Measurements from ENCODE around the gene CCDC9B. TPM values are rescaled to one million over a fixed set of nuclear protein-coding genes. Genes with fewer than 3 reads are reported as not detected.
A peak's percentile ranks its signal among the peaks of the same experiment; 100 is the strongest.

CCDC9B gene
- total RNA-seq, 1 donor from 2014 or later: not detected

GRCh38 chr15:40363611-40364010, 22.9 kb upstream of the CCDC9B start:
- Histone ChIP-seq H3K4me2 (no peak overlapping the region), H3K27ac (no peak overlapping the region), H3K4me1 (peaks cover 5% of the 10 kb centered on the region), H2AFZ (replicated peaks) (no peak overlapping the region), H3K27me3 (peaks cover 75% of the 10 kb centered on the region), H3K79me2 (ENCODE audit: low read depth) (no peaks in the 10 kb centered on the region), H3K36me3 (no peaks in the 10 kb centered on the region), H4K20me1 (ENCODE audit: low read depth) (peaks cover 7% of the 10 kb centered on the region), H3K9me3 (ENCODE audit: low read depth) (no peaks in the 10 kb centered on the region), H3K9ac (no peak overlapping the region), H3F3A (ENCODE audit: low read depth) (peaks cover 8% of the 10 kb centered on the region), H3K4me3 (no peak overlapping the region)
- no peak for DNase-seq (ENCODE audit: low spot score)
- Mint-ChIP-seq H3K4me3 (no peak overlapping the region), H3K27ac (no peak overlapping the region), H3K27me3 (ENCODE audit: insufficient read depth, low read depth) (peaks cover 47% of the 10 kb centered on the region), H3K9me3 (no peaks in the 10 kb centered on the region), H3K36me3 (no peaks in the 10 kb centered on the region), H3K4me1 (peaks cover 4% of the 10 kb centered on the region)
- TF ChIP-seq EZH2 (IDR thresholded peaks at IDR 0.05) (no peak), CTCF (IDR thresholded peaks at IDR 0.05) (no peak), EZH2phosphoT487 (IDR thresholded peaks at IDR 0.05) (no peak)

GRCh38 chr15:40361640-40362039, 20.9 kb upstream of the CCDC9B start:
- Histone ChIP-seq H3K9me3 (ENCODE audit: low read depth) (no peaks in the 10 kb centered on the region), H3K4me3 (no peak overlapping the region), H3K27ac (no peak overlapping the region), H2AFZ (replicated peaks) (no peak overlapping the region), H3K9ac (no peak overlapping the region), H3K36me3 (no peaks in the 10 kb centered on the region), H3K27me3 (peaks cover 73% of the 10 kb centered on the region), H3K79me2 (ENCODE audit: low read depth) (no peaks in the 10 kb centered on the region), H3K4me1 (peaks cover 8% of the 10 kb centered on the region), H3F3A (ENCODE audit: low read depth) (peaks cover 25% of the 10 kb centered on the region), H4K20me1 (ENCODE audit: low read depth) (peaks cover 11% of the 10 kb centered on the region), H3K4me2 (no peak overlapping the region)
- Mint-ChIP-seq H3K4me1 (peaks cover 7% of the 10 kb centered on the region), H3K27ac (no peak overlapping the region), H3K4me3 (no peak overlapping the region), H3K27me3 (ENCODE audit: insufficient read depth, low read depth) (peaks cover 44% of the 10 kb centered on the region), H3K36me3 (no peaks in the 10 kb centered on the region), H3K9me3 (no peaks in the 10 kb centered on the region)
- no peak for DNase-seq (ENCODE audit: low spot score)
- TF ChIP-seq CTCF (IDR thresholded peaks at IDR 0.05) (no peak), EZH2phosphoT487 (IDR thresholded peaks at IDR 0.05) (no peak), EZH2 (IDR thresholded peaks at IDR 0.05) (no peak)

GRCh38 chr15:40360015-40360414, 19.3 kb upstream of the CCDC9B start:
- Mint-ChIP-seq H3K9me3 (no peaks in the 10 kb centered on the region), H3K27me3 (ENCODE audit: insufficient read depth, low read depth) (peaks cover 36% of the 10 kb centered on the region), H3K36me3 (no peaks in the 10 kb centered on the region), H3K27ac (no peak overlapping the region), H3K4me1 (peaks cover 13% of the 10 kb centered on the region), H3K4me3 (peak overlapping the region; percentile 85)
- peaks cover 8% of the 10 kb centered on the region for H3K4me1 ChIP-seq
- H3K36me3 ChIP-seq: no peaks in the 10 kb centered on the region
- no peak overlapping the region for H3K27ac ChIP-seq
- no peak overlapping the region for H3K9ac ChIP-seq
- H3K79me2 ChIP-seq (ENCODE audit: low read depth): no peaks in the 10 kb centered on the region
- peaks cover 25% of the 10 kb centered on the region for H3F3A ChIP-seq (ENCODE audit: low read depth)
- peaks cover 11% of the 10 kb centered on the region for H4K20me1 ChIP-seq (ENCODE audit: low read depth)
- peaks cover 63% of the 10 kb centered on the region for H3K27me3 ChIP-seq
- no peak for DNase-seq (ENCODE audit: low spot score)
- no peak overlapping the region for H3K4me3 ChIP-seq
- no peak for TF ChIP-seq CTCF (IDR thresholded peaks at IDR 0.05)
- no peak for TF ChIP-seq EZH2 (IDR thresholded peaks at IDR 0.05)
- no peak for TF ChIP-seq EZH2phosphoT487 (IDR thresholded peaks at IDR 0.05)
- H3K4me2 ChIP-seq: no peak overlapping the region
- no peaks in the 10 kb centered on the region for H3K9me3 ChIP-seq (ENCODE audit: low read depth)
- no peak overlapping the region for H2AFZ ChIP-seq (replicated peaks)
